GM13977 (cell line): ENCODE data around the gene CTNND2.

ENCODE experiments used
- DNase-seq: peaks from one replicate; pipeline ENCODE4 v3.0.0; 2012; ENCODE audit warnings: low spot score
- CTCF ChIP-seq: IDR thresholded peaks from 2 replicates; pipeline ENCODE4 v1.5.1; 2012; ENCODE audit warnings: mild to moderate bottlenecking, control low read depth; ENCODE audit not compliant: insufficient read depth; ENCODE audit errors: extremely low read depth, missing control alignments
- in situ Hi-C: fragments of 300-500 bp; cut with MboI; formaldehyde crosslinking; loops from one replicate; pipeline ENCODE4 v1.12.0; 2022; ENCODE audit warnings: low sequenced_read_pairs, low pct_unique_long_range_greater_than_20kb, mixed read lengths, inconsistent platforms; ENCODE audit not compliant: unreplicated experiment

The CTNND2 gene

GRCh38 chr5:11266331-11266730 lies 637.9 kb downstream of the CTNND2 start:
- in situ Hi-C loops, result no loop called here
- DNase-seq, result no peak
- no peak for TF ChIP-seq CTCF

- TF ChIP-seq CTCF, result no peak
- in situ Hi-C loops, result no loop called here
- DNase-seq, result no peak
Observed at GRCh38 chr5:11261241-11261640, 643.0 kb downstream of the CTNND2 start.

GRCh38 chr5:11258001-11258400 lies 646.2 kb downstream of the CTNND2 start:
- in situ Hi-C loops, result no loop called here
- no peak for DNase-seq
- no peak for TF ChIP-seq CTCF

DNA sequence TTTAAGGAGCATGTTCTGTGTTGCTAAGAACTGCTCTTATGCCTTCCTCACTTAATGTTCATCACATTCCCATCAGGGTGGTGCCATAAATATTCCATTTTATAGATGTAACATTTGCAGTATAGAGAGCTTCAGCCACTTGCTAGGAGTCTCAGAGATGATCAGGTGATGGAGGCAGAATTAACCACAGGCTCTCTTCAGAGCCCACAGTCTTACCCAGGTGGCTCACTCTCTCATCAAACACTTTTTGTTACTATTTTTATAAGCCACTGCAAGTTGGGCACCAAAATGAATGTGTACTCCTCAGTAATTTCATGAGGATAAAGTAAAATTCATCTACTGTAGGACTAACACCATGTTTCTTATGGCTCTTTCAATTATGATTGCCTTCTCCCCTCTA lies 651.7 kb downstream of the CTNND2 start:
- no peak for TF ChIP-seq CTCF
- in situ Hi-C loops, result no loop called here

DNA sequence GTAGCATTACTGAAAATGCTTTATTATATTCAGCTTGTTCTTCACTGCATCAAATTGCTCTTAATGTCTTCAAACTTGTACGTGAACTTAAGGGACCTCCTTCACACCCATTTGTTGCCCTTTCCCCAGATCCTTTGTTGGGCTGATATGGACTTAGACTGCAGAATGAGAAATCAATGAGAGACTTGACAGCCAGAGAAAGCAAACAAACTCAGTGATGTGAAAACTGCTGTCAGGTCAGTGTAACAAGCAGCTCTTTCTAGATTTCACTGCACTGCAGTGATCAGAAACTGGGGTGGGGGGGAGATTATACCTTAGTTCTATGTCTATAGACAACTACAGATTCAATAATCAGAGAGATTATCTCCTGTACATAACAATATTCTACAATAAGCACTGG lies 652.2 kb downstream of the CTNND2 start:
- no peak for TF ChIP-seq CTCF
- no peak for DNase-seq
- in situ Hi-C loops, result no loop called here

More for the DNA sequence above, 651.7 kb downstream of the CTNND2 start:
- DNase-seq, result no peak

GRCh38 chr5:11251247-11251646 lies 653.0 kb downstream of the CTNND2 start:
- in situ Hi-C loops, result no loop called here
- no peak for DNase-seq
- TF ChIP-seq CTCF, result no peak

GRCh38 chr5:11248966-11249365 lies 655.3 kb downstream of the CTNND2 start:
- no peak for DNase-seq
- no peak for TF ChIP-seq CTCF
- in situ Hi-C loops, result no loop called here
